ENCODE results near the gene PILRA. TPM values are rescaled to one million over a fixed set of nuclear protein-coding genes. Genes with fewer than 3 reads are reported as not detected.

The PILRA gene
- total and polyA plus RNA-seq, 2 of the 13 experiments (the other 11 are each of a cell fraction or from before 2014, with no cell fraction given) = 0.13 to 1.3 TPM

DNA sequence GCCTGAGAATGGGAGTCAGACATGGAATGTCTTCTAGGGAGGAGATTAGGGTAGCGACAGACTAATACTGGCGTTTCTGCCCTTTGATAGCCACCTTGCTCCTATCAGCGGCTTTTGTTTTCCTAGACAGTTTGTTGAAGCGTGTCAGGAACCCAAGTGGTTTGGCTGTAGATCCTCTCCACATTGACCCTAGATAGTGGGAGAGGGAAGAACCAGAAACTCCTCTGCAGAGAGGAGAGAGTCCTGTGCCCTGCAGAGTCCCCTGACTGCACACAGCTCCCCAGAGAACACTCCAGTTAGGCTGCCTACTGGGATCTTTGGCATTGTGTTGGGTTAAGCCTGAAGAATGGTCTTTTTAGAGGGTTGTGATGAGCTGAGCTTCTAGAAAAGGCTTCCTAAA lies 58.8 kb downstream of the PILRA start:
- H3K27ac ChIP-seq (ENCODE audit: extremely low read length, insufficient read depth, low read length) = peak overlapping the region; percentile 36
- intact Hi-C loops (cut with micrococcal nuclease; ENCODE audit: unreplicated experiment) = no loop called here
- CTCF ChIA-PET (ENCODE audit: low intra/inter-chr PET ratio, low total read pairs) = no interaction called here
- FAIRE-seq (no peak), ATAC-seq (no peak), DNase-seq (ENCODE audit: low spot score) (no peak)
- H3K79me2 ChIP-seq (ENCODE audit: insufficient read depth, low read length) = peaks cover 37% of the 10 kb centered on the region
- no peaks in the 10 kb centered on the region for H3K9me3 ChIP-seq (ENCODE audit: low read length)
- POLR2A ChIA-PET = interaction anchor here (0.8 to 5.0 kb wide), 3 partner anchors 8 to 14 kb away, joined by 6 to 199 read pairs (median 72); no protein-coding TSS in a partner anchor
- peaks cover 63% of the 10 kb centered on the region for H3K4me1 ChIP-seq (ENCODE audit: insufficient read depth, low read length)
- BruUV-seq (replicated peaks) = no TSS peak
- H2AFZ ChIP-seq (ENCODE audit: low read length) = no peak overlapping the region
- H3K4me2 ChIP-seq (ENCODE audit: low read depth, low read length) = peak overlapping the region; percentile 94
- H3K9ac ChIP-seq (ENCODE audit: insufficient read depth, low read depth, low read length) = peak overlapping the region; percentile 98
- in situ Hi-C loops (cut with HindIII; ENCODE audit: extremely low pct_ligation_motif_present, low pct_unique_long_range_greater_than_20kb) = no loop called here
- H3K4me3 ChIP-seq (replicated peaks in 1 of 3; ENCODE audit: insufficient read depth in 1 of 3, low read depth in 2 of 3, low read length in 3 of 3) = peak overlapping the region in 1 of 3 experiments; percentile 25; a peak in 1 of 6 replicates
- peaks cover 5 to 30% of the 10 kb centered on the region in 2 experiments for H3K36me3 ChIP-seq (replicated peaks in 1 of 2; ENCODE audit: control insufficient read depth in 1 of 2, insufficient read depth in 2 of 2, low read length in 2 of 2)
- H3K27me3 ChIP-seq (ENCODE audit: control insufficient read depth in 1 of 2, insufficient read depth in 2 of 2, low read length in 2 of 2) = no peaks in the 10 kb centered on the region; a peak in 1 of 5 replicates
- 93% methylated on average over 4 of the region's 4 CpGs for WGBS (ENCODE audit: low lambda C conversion rate)
- H4K20me1 ChIP-seq (ENCODE audit: insufficient read depth, low read length) = no peaks in the 10 kb centered on the region; the same call in 1 of the 2 replicates
- no peak for TF ChIP-seq KLF13 (CRISPR knock-in tag; IDR thresholded peaks at IDR 0.05)
- TF ChIP-seq ZNF841 (CRISPR knock-in tag; IDR thresholded peaks at IDR 0.05; ENCODE audit: borderline replicate concordance) = no peak
- TF ChIP-seq CREM (IDR thresholded peaks at IDR 0.05) = no peak
- no peak for TF ChIP-seq CREM (CRISPR knock-in tag; IDR thresholded peaks at IDR 0.05)
- TF ChIP-seq ZKSCAN8 (CRISPR knock-in tag; IDR thresholded peaks at IDR 0.05; ENCODE audit: borderline replicate concordance) = no peak
- TF ChIP-seq ZNF773 (CRISPR knock-in tag; IDR thresholded peaks at IDR 0.05; ENCODE audit: borderline replicate concordance) = no peak
- TF ChIP-seq, protein P1, sequence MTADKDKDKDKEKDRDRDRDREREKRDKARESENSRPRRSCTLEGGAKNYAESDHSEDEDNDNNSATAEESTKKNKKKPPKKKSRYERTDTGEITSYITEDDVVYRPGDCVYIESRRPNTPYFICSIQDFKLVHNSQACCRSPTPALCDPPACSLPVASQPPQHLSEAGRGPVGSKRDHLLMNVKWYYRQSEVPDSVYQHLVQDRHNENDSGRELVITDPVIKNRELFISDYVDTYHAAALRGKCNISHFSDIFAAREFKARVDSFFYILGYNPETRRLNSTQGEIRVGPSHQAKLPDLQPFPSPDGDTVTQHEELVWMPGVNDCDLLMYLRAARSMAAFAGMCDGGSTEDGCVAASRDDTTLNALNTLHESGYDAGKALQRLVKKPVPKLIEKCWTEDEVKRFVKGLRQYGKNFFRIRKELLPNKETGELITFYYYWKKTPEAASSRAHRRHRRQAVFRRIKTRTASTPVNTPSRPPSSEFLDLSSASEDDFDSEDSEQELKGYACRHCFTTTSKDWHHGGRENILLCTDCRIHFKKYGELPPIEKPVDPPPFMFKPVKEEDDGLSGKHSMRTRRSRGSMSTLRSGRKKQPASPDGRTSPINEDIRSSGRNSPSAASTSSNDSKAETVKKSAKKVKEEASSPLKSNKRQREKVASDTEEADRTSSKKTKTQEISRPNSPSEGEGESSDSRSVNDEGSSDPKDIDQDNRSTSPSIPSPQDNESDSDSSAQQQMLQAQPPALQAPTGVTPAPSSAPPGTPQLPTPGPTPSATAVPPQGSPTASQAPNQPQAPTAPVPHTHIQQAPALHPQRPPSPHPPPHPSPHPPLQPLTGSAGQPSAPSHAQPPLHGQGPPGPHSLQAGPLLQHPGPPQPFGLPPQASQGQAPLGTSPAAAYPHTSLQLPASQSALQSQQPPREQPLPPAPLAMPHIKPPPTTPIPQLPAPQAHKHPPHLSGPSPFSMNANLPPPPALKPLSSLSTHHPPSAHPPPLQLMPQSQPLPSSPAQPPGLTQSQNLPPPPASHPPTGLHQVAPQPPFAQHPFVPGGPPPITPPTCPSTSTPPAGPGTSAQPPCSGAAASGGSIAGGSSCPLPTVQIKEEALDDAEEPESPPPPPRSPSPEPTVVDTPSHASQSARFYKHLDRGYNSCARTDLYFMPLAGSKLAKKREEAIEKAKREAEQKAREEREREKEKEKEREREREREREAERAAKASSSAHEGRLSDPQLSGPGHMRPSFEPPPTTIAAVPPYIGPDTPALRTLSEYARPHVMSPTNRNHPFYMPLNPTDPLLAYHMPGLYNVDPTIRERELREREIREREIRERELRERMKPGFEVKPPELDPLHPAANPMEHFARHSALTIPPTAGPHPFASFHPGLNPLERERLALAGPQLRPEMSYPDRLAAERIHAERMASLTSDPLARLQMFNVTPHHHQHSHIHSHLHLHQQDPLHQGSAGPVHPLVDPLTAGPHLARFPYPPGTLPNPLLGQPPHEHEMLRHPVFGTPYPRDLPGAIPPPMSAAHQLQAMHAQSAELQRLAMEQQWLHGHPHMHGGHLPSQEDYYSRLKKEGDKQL (CRISPR knock-in tag; IDR thresholded peaks at IDR 0.05; ENCODE audit: low read depth) = no peak
- no peak for TF ChIP-seq KDM5B (CRISPR knock-in tag; IDR thresholded peaks at IDR 0.05; ENCODE audit: borderline replicate concordance)
- no peak for TF ChIP-seq ZSCAN30 (CRISPR knock-in tag; IDR thresholded peaks at IDR 0.05)
- no peak for TF ChIP-seq SP5 (CRISPR knock-in tag; IDR thresholded peaks at IDR 0.05; ENCODE audit: borderline replicate concordance, low read depth)
- no peak for TF ChIP-seq NFATC3 (CRISPR knock-in tag; IDR thresholded peaks at IDR 0.05)
- TF ChIP-seq, protein P2, sequence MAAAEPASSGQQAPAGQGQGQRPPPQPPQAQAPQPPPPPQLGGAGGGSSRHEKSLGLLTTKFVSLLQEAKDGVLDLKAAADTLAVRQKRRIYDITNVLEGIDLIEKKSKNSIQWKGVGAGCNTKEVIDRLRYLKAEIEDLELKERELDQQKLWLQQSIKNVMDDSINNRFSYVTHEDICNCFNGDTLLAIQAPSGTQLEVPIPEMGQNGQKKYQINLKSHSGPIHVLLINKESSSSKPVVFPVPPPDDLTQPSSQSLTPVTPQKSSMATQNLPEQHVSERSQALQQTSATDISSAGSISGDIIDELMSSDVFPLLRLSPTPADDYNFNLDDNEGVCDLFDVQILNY (CRISPR knock-in tag; conservative IDR thresholded peaks at IDR 0.05) = no peak
- no peak for TF ChIP-seq PAX8 (CRISPR knock-in tag; IDR thresholded peaks at IDR 0.05; ENCODE audit: borderline replicate concordance)
- TF ChIP-seq ZNF530 (CRISPR knock-in tag; IDR thresholded peaks at IDR 0.05; ENCODE audit: low read depth) = no peak
- TF ChIP-seq MED8 (CRISPR knock-in tag; IDR thresholded peaks at IDR 0.05; ENCODE audit: insufficient replicate concordance) = no peak
- TF ChIP-seq CEBPG (CRISPR knock-in tag; IDR thresholded peaks at IDR 0.05) = no peak
- TF ChIP-seq, protein P3, sequence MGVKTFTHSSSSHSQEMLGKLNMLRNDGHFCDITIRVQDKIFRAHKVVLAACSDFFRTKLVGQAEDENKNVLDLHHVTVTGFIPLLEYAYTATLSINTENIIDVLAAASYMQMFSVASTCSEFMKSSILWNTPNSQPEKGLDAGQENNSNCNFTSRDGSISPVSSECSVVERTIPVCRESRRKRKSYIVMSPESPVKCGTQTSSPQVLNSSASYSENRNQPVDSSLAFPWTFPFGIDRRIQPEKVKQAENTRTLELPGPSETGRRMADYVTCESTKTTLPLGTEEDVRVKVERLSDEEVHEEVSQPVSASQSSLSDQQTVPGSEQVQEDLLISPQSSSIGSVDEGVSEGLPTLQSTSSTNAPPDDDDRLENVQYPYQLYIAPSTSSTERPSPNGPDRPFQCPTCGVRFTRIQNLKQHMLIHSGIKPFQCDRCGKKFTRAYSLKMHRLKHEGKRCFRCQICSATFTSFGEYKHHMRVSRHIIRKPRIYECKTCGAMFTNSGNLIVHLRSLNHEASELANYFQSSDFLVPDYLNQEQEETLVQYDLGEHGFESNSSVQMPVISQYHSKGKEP (CRISPR knock-in tag; IDR thresholded peaks at IDR 0.05) = no peak
- TF ChIP-seq, protein P4, sequence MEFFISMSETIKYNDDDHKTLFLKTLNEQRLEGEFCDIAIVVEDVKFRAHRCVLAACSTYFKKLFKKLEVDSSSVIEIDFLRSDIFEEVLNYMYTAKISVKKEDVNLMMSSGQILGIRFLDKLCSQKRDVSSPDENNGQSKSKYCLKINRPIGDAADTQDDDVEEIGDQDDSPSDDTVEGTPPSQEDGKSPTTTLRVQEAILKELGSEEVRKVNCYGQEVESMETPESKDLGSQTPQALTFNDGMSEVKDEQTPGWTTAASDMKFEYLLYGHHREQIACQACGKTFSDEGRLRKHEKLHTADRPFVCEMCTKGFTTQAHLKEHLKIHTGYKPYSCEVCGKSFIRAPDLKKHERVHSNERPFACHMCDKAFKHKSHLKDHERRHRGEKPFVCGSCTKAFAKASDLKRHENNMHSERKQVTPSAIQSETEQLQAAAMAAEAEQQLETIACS (CRISPR knock-in tag; IDR thresholded peaks at IDR 0.05) = no peak

All from HepG2 (cell line).